ENCODE results near the gene IDI2. TPM values are rescaled to one million over a fixed set of nuclear protein-coding genes. Genes with fewer than 3 reads are reported as not detected.
A peak's percentile ranks its signal among the peaks of the same experiment; 100 is the strongest.

Gene IDI2
- total and polyA plus RNA-seq, 2 of the 13 experiments (the other 11 are each of a cell fraction or from before 2014, with no cell fraction given), result not detected

GRCh38 chr10:1049425-1049958, 23.8 kb upstream of the IDI2 start (continued):
- TF ChIP-seq ZNF646 (CRISPR knock-in tag; IDR thresholded peaks at IDR 0.05), result no peak
- no peak for TF ChIP-seq HMGA1 (CRISPR knock-in tag; conservative IDR thresholded peaks at IDR 0.05)
- TF ChIP-seq ZFP36L1 (CRISPR knock-in tag; IDR thresholded peaks at IDR 0.05), result peak; percentile 76; the same call in 1 of the 2 replicates
- no peak for TF ChIP-seq ZSCAN20 (CRISPR knock-in tag; IDR thresholded peaks at IDR 0.05; ENCODE audit: borderline replicate concordance)
- TF ChIP-seq MNT (IDR thresholded peaks at IDR 0.05), result no peak
- no peak for TF ChIP-seq ZNF512B (CRISPR knock-in tag; IDR thresholded peaks at IDR 0.05; ENCODE audit: borderline replicate concordance)
- no peak; the same call in 1 of the 2 replicates for TF ChIP-seq GATA4 (IDR thresholded peaks at IDR 0.05; ENCODE audit: borderline replicate concordance, low read depth)
- no peak for TF ChIP-seq PBX3 (CRISPR knock-in tag; IDR thresholded peaks at IDR 0.05; ENCODE audit: borderline replicate concordance)
- TF ChIP-seq SRSF9 (IDR thresholded peaks at IDR 0.05; ENCODE audit: borderline replicate concordance, insufficient read depth, low read depth, low read length, poor library complexity, severe bottlenecking), result no peak
- TF ChIP-seq ZZZ3 (CRISPR knock-in tag; IDR thresholded peaks at IDR 0.05; ENCODE audit: borderline replicate concordance), result no peak
- no peak for TF ChIP-seq SIX4 (CRISPR knock-in tag; IDR thresholded peaks at IDR 0.05)
- TF ChIP-seq SNAPC2 (CRISPR knock-in tag; IDR thresholded peaks at IDR 0.05), result no peak
- no peak for TF ChIP-seq TARDBP (CRISPR knock-in tag; IDR thresholded peaks at IDR 0.05)
- TF ChIP-seq ZNF569 (CRISPR knock-in tag; IDR thresholded peaks at IDR 0.05; ENCODE audit: borderline replicate concordance), result no peak
- TF ChIP-seq RORA (CRISPR knock-in tag; IDR thresholded peaks at IDR 0.05), result no peak
